ENCODE data around the gene LAMB2. TPM values are rescaled to one million over a fixed set of nuclear protein-coding genes. Genes with fewer than 3 reads are reported as not detected.

The LAMB2 gene
- total RNA-seq, 1 donor from 2014 or later: 753 TPM

DNA sequence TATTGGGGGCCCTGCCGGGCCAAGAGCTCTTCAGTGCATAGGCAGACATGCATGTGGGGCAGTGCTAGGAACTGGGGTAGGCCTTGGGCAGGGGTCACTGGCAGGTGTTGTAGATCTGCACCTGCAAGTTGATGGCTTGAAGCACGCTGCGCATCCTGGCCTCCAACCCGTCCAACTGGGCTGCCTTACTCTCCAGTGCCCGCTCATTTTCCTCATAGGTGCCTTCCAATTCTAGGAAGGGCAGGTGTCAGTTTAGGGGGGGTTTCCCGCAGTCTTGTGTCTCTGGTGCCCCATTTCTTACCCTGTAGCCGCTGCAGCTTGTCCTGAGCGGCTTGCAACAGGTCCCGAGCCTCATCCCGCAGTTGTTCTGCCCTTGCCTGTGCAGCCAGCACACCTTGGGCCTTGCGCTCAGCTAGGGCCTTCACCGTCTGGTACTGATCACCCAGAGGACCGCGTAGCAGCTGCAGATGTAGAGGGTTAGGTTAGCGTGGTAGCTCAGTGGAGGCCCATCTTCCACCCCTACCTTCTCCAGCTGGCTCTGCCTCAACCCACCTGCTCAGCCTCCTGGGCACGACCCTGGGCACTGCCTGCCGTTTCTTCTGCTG is 11.6 kb downstream of the LAMB2 start:
- DNase-seq (ENCODE audit: low spot score): no peak

DNA sequence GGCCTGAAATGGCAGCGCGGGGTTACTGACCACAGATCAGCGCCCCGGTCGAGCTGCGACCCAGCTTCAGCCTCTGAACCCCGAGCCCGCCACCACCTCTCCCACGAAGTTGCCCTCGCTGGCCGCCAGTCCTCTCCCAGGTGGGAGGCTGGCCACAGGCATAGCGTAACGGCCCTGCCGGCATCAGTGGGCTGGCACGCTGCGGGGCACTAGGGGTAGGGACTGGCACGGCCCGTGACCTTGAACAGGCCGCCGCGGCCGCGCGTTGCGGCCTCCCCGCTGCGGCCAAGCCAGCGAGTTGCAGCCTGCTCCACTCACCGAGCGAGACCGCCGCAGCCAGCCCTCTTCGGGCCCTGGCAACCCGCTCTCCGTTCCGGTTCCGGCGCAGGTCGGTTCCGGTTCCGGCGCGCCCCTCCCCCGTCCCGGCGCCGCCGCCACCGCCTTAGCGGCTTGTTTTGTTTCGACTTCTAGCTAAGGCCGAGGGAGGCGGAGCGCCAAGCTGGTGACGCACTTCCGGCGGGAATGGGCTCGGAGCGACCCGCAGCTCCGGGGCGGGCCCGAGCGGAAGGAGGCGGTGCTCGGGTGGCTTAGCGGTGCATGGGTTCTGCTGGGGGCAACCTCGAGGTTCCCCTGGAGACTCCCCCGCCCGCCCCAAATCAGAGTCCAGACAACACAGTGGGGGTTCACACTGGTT is 12.3 kb downstream of the LAMB2 start, which contains the start of gene USP19:
Gene USP19, minus strand, starts transcription at position 386 of the 694 bp plus-strand sequence. CDS start 1,678 bp downstream, outside the sequence.
- peak; percentile 93 for DNase-seq (ENCODE audit: low spot score)

DNA sequence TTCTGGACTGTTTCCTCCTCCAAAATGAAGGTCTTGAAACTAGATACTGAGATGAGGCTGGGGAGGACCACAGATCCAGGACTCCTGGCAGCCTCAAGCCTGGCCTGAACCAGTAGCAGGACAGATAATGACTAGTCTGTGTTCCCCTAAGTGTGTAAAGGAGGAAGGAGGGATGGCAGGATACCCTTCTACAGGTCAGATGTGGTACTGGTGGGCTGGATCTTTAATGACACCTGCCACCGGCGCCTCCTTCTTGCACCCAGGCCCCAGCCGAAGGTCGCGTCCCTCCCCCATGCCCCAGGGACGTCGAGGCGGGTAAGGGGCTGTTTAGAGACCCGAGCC is 12.8 kb downstream of the LAMB2 start:
- DNase-seq (ENCODE audit: low spot score): no peak

DNA sequence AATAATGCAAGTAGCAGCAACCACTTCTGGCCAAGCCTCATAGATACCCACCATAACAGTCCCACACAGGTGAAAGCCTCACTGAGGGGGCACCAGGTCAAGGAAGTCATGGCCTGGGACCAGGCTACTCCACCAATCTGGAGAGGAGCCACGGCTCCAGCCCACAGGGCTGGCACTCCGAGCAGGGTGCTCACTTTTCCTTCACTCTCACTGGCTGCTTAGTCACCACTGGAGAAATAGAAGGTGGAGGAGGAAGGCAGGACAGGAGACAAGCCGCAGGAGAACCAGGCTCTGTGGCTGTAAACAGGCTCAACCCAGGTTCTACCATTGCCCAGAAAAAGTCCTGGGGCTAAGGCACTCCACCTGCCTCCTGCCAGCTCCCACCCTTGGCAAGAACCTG is 13.4 kb downstream of the LAMB2 start:
- DNase-seq (ENCODE audit: low spot score): no peak

DNA sequence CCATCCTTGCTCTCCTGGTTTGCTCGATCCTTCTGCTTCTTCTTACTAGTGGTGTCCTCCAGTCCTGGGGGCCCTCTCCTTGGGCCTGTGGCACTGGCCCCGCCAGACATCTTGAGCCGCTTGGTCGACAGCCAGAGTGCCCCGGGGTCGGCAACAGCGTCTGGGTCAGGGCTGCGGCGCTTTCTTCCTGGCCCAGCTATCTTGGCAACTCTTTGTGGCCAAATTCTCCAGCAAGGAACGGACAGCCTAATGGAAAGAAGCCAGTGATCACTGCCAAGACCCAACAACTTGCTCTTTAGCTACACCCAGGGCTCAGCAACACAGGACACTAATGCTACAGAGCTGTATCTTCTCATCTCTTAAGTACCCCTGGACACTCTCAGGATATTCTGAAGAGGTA is 13.8 kb downstream of the LAMB2 start:
- no peak for DNase-seq (ENCODE audit: low spot score)

DNA sequence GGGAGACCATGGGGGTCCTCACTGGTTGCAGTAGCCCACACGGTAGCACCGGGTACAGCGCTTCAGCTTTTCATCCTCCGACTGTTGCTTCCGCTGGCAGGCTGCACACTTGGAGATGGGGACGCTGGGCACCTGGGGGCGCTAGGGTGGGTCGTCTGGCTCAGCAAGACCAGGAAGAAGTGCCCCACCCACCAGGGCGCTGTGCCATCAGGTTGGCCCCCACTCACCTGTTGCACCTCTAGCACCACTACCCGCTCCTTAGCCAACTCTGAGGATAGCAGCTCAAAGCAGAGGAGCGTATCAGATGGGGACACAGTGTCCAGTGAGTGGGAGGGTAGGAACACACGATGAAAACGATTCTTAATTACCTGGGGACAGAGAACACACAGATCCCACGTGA is 20.6 kb downstream of the LAMB2 start:
- no peak for DNase-seq (ENCODE audit: low spot score)

DNA sequence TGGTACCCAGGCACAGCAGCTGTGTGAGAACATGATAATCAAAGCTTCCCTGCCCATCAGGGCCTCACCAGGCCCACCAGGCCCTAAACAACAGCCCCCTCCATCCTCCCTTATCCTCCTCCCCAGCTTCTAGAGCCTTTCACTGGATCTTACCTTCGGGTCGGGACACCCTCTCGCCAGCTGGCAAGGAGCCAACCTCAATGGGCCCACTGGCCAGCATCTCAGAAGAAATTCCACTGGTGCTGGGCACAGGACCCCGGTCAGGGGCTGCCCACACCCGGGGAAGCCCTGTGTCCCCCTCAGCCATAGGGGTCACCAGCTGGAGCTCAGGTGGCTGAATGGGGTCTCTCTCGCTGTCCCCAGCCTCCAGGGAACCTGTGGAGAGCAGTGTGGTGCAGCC is 21.5 kb downstream of the LAMB2 start:
- no peak for DNase-seq (ENCODE audit: low spot score)

DNA sequence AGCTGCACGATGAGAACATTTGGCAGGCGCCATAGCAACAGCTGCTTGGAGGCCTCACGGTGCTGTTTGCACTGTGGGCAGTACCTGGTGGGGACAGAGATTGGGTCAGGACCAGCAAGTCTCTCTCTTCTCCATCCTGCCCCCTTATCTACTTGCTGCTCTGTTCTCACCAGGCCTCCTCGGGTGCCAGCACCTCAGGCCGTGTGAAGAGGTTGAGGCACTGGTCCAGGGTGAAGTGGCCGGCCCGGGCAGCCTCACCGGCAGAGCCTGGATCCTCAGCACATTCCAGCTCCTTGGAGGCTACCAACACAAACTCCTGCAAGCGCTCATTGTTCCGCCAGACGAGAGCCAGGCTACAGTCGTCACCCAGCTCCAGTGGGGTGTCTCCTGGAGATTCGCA is 22.1 kb downstream of the LAMB2 start:
- no peak for DNase-seq (ENCODE audit: low spot score)

DNA sequence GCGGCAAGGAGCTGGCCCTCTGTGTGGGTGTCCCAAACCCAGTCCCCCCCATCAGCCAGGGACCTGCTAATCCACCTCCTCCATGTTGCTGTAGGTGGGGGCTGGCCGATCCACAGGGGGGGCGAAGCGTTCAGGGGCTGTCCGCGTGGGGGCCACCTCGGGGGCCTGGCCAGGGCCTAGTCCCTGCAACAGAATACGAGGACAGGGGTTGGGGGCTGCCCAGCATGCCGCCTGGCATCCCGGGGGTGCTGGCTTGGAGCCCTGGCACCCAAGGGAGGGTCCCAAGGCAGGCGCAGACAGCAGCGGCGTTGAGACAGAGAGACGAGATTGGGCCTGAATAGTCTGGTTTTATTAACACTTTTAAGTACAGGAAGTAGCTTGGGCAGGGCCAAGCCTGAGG is 24.5 kb downstream of the LAMB2 start:
- DNase-seq (ENCODE audit: low spot score): no peak

DNA sequence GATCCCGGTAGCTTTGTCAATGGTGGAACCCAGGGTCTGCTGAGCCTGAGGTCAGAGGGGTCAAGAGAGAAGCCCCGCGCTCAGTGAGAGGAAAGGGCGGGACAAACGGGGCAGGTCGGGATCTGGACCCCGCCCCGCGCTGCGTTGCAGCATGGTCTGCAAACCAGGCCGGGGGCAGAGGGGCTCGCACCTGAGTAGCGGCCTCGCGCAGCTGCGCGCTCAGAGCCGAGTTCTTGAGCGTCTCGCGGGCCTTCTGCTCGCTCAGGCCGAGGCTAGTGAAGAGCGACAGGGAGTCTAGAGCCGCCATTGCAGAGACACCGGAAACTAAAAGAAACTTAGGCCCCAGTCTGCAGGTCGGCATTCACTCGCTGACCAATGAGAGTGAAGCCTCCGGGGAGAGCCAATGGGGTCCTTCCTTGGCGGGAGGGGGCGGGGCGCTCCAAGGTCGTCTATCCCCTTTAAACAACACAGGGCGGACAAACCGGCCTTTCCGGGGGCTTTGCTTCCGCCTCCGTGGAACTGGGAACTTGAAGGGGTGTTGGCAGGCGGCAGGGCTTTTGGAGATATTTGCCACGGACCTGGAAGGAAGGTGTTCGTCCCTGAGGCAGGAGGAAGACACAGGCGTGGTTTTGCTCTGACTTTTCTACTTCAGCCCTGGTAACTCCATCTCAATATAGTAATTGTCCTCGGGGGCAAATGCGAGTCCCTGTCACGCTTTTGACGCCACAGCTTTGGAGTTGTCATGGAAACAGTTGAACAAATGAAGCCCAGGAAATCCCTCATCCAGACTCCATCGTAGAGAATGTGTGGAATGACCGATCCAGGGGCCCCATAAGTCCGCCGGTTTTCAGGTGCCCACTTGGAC is 28.2 kb downstream of the LAMB2 start, which contains the start of gene QARS1:
Gene QARS1, minus strand, starts transcription at position 331 of the 865 bp plus-strand sequence. Its CDS starts 24 bp downstream, at position 307.
- DNase-seq (ENCODE audit: low spot score): peak; percentile 98

DNA sequence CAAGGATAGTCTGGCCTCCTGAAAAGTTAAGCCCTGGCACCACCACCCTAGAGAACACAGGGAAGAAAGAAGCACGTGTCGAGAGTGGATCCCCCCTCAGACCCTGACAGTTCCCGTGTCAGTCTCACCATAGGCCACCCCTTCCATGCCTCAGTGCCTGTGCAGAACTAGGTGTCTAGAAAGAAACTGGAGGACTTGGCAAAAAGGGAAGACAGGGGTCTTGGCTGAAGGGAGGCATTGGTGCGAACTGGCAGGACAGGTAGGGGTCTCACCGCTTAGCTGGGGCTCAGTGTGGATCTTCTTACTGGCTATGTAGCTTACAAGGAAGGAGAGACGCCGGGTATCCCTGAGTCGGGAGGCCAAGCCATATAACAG is 28.8 kb downstream of the LAMB2 start:
- DNase-seq (ENCODE audit: low spot score): no peak

DNA sequence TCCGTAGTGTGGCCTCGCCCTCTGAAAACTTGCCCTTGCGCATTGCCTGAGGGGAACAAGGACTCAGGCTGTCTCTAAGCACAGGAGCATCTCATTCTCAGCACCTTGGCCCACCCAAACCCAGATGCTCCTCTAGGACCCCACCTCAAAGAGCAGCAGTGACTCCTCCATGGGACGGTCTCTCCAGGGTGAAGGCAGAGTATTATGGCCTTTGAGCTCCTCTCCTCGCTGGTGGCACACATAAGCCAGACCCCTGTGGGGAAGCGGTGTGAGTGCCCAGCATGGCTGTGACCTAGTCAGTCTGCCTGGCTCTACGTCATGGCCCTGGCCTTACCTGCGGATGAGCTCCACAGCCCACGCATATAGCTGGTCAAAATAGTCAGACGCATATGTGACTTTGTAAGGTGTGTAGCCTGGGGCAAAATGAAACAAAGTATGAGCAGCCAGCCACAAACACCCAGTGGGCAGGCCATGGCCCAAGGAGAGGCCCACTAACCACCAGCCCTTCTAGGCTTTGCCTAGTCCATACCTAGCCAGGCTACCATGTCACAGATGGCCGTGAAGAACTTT is 32.7 kb downstream of the LAMB2 start:
- DNase-seq (ENCODE audit: low spot score): no peak

DNA sequence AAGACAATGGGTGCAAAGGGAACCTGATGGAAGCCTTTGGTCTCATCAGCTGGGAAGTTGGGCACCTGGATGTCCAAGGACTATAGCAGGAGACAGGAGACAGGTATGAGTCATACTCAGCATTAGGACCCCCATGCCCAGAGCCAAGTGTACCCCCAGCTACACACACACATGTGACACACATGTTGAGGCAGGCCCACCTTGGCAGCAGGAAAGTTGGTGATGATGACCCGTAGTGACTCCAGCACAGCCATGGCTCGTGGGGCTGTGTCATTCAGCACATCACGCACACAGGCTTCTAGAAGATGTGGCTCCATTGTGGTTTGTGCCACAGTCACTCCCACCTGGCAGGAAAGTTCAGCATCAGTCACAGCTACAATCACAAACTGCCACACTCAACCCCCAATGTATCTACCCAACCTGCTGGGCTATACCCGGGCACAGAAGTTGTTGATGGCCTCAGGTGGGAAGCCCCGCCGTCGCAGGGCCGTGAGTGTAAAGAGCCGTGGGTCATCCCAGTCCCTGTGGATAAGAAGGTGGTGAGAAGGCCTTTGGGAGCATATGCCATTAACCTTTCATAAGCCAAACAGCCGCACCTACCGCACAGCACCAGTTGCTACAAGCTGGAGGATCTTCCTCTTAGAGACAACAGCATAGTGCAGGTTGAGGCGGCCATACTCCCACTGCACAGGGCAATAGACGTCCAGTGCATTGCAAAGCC is 33.8 kb downstream of the LAMB2 start:
- no peak for DNase-seq (ENCODE audit: low spot score)

DNA sequence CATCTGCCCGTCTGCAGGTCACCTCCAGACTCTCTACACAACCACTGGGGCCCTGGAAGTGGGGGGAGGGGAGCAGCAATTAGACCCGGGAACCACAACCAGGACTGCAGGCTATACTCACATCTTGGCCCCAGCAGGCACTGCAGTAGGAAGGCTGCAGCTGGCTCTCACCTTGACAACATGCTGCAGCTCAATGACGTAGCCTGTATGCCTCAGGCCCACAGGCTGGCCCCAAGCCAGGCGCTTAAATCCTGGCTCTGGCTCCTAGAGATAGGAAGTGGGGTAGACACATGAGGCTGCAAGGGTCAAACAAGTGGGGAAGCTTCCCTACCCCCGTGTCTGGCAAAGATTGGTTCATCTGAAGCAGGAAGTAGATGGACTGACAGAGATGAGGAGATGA is 34.4 kb downstream of the LAMB2 start:
- peak; percentile 25 for DNase-seq (ENCODE audit: low spot score)

DNA sequence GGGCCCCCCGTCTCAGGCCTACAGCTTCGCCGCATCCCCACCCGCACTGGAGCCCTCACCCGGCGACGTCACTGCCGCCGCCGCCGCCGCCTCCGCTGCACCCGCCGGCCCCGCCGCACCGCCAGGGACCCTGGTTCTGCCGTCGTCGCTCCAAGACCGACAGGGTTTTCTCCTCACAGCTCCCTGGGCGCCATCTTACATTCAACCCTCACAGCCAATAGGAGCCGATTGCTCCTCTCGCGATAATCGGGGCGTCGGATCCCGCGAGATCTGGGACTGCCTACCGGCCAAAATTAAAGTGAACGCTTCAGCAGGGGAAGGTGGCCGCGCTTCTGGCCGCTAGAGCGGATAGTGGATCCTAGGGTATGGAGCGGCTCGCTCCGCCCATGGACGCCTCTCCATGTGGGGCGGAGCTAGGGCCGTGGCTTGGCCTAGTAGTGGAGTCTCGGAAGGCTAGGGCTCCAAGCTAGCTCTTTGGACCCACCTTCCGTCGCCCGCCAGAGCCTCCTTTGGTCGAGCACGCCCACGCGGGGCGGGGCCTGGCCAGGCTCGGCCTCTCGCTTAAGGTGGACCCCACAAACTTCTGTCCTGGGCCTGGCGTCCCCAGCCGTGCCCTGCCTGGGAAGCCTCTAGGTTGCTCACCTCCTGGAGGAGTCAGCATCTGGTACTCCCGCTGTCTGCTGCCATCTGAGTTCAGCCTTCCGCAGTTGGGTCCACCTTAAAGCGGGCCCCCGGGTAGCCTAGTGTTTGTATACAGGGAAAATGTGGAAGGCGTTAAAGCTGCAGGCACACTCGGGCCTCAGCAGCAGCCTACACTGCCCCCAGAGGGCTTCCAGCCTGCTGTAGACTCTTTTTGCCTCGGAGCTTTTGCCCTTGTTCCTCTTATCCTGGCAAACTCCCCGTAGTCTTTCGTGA is 38.7 kb downstream of the LAMB2 start, which contains the start of gene QRICH1:
Gene QRICH1, minus strand, starts transcription at position 219 of the 915 bp plus-strand sequence. CDS start 17,054 bp downstream, outside the sequence.
- DNase-seq (ENCODE audit: low spot score): peak; percentile 100

DNA sequence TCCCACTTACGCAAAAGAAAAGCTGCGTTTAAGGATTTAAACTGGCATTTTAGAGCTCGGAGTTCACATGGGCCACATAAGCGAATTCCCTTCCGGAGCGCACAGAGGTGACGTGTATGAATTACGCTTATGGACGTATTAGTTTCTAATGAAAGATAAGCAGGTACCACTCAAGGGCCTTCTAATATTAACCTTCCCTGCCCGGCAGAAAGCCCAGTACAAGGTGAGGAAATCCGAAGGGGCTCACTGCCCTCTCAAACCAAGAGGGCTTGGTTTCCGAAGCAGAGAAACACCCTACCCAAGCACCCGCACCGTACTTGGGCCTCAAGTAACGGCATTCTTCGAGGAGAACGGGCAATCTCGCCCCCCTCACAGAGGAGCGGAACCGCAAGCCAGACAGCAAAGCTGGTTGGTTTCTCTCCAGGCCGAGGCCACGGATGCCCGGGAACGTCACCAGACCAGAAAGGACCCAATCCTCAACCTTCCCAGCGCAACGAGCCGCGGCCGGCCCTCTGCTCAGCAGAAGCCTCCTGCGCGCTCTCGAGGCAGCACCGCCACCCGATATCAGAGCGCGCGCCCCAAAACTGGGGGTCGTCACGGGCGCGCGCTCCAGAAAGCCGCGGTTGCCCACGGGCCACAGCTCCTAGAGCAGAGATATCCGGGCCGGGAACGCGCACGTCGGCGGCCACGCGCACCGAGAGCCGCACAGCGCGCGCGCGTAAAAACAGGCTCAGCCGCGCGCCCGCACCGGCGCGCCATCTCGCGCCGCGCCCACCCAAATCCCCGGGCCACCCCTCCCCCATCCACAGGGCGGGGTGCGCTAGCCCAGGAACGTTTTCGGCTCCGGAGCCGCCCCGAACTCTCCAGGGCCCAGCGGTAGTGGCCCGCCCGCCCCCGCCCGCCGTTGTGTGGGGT is 39.7 kb downstream of the LAMB2 start:
- DNase-seq (ENCODE audit: low spot score): peak; percentile 74

DNA sequence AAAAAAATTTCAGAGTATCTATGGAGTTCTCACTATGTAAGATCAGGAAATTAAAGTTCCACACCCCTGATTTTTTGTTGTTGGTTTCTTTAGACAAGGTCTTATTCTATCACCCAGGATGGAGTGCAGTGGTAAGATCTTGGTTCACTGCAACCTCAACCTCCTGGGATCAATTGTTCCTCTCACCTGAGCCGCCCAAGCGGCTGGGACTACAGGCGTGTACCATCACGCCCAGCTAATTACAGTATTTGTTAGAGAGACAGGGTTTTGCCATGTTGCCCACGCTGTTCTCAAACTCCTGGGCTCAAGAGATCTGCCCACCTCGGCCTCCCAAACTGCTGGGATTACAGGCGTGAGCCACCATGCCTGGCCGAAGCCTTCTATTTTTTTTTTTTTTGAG is 51.4 kb downstream of the LAMB2 start:
- no peak for DNase-seq (ENCODE audit: low spot score)

DNA sequence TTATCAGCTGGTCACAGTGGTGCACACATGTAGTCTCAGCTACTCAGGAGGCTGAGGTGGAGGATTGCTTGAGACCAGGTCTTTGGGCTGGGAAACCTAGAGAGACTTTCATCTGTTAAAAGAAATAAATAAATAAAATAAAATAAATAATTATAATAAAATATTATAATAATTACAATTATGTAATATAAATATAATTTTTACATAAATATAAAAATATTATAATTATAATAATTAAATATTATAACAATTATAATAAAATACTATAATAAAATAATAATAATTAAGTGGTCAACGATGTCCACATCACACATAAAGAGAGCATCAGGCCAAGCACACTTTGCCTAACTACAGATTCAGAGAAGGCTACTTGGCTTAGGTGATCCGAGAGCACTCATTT is 53.6 kb downstream of the LAMB2 start:
- no peak for DNase-seq (ENCODE audit: low spot score)

DNA sequence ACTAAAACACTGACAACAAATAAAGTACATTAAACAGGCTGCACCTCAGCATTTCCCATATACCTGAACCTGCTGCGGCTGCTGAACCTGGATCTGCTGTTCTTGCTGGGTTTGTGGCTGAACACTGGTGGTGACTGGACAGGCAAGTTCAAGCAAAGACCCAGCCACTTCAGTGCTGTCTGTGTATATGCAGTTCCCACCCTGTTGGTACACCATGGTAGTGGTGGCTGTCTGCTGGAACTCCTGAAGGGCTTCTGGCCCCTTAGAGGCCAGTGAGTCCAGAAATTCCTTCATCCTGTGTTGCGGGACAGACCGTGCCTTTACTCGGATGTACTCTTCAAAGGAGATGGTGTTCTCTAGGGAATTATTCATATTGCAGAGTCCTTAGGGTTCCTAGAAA is 56.2 kb downstream of the LAMB2 start:
- no peak for DNase-seq (ENCODE audit: low spot score)

Measured in umbilical cord (tissue), 2 donors.